Lung microvascular endothelial cell (primary cell): ENCODE data around the gene TTLL11. TPM values are rescaled to one million over a fixed set of nuclear protein-coding genes. Genes with fewer than 3 reads are reported as not detected.

ENCODE experiments used
- DNase-seq, 2 donors: peaks; one replicate each; pipeline versions ENCODE4 v3.0.0 to v3.0.0-alpha.2; 2010; ENCODE audit warnings: low read depth in 2 of 2
- total RNA-seq: library from RNA; depleted of rRNA; stranded (reverse); fragments of >200 nt; gene quantifications from 2 replicates; pipeline ENCODE4 v1.2.1, GENCODE V29; 2014

Gene TTLL11
- total RNA-seq, 1 donor from 2014 or later: 3.0 TPM

DNA sequence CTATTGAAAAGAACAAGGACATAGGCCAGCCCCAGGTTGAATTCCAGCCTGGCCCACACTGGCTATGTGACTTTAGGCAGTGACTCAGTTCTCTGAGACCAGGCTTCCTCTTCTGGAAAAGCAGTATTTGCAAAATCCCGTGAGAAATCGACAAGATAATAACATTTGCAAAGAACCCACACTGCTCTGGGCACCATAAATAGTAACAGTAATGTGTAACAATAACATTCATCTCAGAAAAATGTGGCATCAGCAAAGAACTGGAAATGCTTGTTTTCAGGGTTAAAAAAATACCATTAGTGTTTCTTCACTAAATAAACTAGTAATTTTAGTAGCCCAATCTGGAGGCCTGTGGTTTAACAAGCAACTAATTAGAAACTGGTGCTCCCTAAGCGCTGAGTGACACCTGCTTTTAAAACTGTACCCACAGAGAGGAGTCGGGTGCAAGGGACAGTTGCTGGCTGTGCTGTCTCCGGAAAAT is 148.4 kb downstream of the TTLL11 start:
- DNase-seq: peak in 1 of 2 donors; percentile 34

GRCh38 chr9:121943463-121943862 is 149.6 kb downstream of the TTLL11 start:
- DNase-seq: no peak

- no peak for DNase-seq
Observed at GRCh38 chr9:121942866-121943382, 150.2 kb downstream of the TTLL11 start.

GRCh38 chr9:121942313-121942712 is 150.8 kb downstream of the TTLL11 start:
- DNase-seq: no peak

DNA sequence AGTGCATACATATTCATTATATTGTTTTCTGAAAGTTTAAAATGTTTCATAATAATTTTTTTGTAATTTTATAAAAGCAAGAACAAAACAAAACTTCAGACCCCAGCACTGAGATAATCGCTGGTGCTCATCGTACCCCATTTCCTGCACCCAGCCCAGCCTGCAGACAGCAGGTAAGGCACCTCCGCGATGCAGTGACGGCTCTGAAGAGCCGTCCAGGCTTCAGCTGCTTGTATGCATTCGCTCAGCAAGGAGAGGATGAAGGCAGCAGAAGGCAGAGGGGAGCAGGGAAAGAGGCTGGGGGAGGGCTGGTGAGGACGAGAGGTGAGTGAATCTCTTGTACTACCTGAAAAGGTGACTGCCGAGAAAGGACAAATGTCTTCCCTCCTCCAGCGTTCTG is 153.5 kb downstream of the TTLL11 start:
- DNase-seq: no peak

GRCh38 chr9:121938621-121939020 is 154.5 kb downstream of the TTLL11 start:
- no peak for DNase-seq

DNA sequence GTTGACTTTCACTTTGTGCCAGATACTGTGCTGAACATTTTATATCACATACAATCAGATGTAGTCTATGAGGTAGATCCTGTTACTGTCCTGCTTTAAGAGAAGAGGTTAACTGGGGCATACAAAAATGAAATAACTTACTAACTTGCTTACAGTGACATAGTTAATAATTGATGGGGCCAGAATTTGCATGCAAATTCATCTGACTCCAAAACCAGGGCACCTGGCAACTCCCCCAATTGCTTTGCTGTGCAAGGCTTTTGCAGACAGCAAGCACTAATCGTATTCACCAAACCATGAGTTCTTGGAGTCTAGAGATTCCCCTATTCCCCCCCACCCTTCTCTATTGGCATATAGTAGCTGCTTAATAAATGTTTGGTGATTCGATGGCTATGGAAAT is 155.9 kb downstream of the TTLL11 start:
- DNase-seq: no peak

GRCh38 chr9:121935739-121936138 is 157.4 kb downstream of the TTLL11 start:
- DNase-seq: no peak

GRCh38 chr9:121930956-121931355 is 162.2 kb downstream of the TTLL11 start:
- no peak for DNase-seq

- DNase-seq: peak in 1 of 2 donors; percentile 45
Observed at GRCh38 chr9:121929893-121930875, 162.9 kb downstream of the TTLL11 start.

GRCh38 chr9:121927636-121928035 is 165.5 kb downstream of the TTLL11 start:
- no peak for DNase-seq

DNA sequence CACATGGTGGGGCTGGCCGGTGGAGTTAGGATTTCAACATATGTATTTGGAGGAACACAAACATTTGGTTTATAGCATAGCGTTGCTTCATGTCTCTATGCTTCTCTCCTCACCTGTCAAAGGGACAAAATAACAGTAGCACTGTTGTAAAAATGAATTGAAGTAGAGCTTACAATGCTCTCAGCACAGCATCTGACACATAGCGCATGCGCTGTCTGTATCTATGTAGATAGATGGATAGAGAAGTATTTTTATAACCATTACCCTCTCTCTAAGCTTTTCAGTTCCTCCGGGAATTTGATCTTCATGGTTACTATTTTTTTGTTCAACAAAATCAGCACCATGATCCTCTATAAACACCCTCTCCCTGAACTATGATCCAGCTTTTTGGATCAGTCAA is 166.0 kb downstream of the TTLL11 start:
- no peak for DNase-seq

DNA sequence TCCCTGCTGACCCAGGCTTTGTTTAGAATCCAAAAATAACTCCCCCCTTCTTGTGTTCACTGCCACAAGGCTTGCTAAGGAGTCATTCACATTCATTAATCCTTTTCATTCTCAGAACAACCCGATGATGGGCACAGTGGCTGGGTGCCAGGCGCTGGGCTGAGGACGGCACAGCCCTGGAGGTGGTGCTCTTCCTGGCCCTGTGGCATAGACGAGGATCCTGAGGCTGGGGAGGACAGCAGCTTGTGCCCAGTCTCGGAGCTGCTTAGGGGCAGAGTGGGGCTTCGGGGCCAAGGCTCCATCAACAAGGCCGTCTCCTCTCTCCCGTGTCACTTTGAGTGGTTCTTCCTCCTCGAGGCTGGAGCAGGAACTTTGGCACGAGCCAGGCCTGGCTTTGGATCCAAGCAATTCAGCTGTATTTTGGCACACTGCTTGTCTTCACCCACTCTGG is 166.7 kb downstream of the TTLL11 start:
- DNase-seq: no peak

DNA sequence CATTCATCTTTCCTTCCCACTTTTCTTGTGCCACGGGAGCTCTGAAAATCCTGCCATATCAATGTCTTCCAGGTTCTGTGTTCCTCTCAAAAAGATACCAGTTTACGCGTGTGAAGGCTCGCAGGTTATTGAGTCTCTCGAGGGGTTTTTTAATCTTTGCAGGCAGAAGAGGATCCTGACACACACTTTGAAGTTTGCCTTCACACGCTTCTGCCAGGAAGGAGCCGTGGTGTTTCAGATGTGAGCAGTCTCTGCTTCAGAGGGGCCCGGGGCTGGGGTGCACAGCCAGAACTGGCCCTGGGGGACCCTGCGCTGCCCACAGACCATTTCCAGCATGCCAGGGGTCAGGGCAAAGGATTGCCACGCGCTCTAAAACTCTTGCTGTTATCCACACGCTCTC is 167.2 kb downstream of the TTLL11 start:
- no peak for DNase-seq

- no peak for DNase-seq
Observed at GRCh38 chr9:121924700-121925099, 168.4 kb downstream of the TTLL11 start.

DNA sequence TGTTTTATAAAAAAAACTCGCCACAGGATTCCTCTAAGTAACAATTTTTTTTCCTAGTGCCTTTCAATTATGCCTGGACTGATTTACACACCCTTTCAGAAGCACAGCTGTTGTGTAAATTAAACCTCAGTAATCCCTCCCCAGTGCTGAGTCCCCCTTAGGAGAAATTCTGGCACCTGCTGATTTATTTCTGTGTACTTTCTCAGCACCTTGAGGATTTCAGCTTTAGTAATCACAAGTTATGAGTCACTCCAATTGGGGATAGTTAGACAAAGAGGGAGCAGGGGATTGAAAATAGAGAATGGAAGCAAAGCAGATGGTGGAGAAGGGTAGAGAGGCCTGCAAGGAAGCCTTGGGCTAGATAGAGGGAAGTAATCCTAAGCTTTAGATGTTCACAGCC is 171.7 kb downstream of the TTLL11 start:
- no peak for DNase-seq

- no peak for DNase-seq
Observed at GRCh38 chr9:121917375-121918335, 175.5 kb downstream of the TTLL11 start.

GRCh38 chr9:121915304-121915625 is 177.8 kb downstream of the TTLL11 start:
- no peak for DNase-seq

DNA sequence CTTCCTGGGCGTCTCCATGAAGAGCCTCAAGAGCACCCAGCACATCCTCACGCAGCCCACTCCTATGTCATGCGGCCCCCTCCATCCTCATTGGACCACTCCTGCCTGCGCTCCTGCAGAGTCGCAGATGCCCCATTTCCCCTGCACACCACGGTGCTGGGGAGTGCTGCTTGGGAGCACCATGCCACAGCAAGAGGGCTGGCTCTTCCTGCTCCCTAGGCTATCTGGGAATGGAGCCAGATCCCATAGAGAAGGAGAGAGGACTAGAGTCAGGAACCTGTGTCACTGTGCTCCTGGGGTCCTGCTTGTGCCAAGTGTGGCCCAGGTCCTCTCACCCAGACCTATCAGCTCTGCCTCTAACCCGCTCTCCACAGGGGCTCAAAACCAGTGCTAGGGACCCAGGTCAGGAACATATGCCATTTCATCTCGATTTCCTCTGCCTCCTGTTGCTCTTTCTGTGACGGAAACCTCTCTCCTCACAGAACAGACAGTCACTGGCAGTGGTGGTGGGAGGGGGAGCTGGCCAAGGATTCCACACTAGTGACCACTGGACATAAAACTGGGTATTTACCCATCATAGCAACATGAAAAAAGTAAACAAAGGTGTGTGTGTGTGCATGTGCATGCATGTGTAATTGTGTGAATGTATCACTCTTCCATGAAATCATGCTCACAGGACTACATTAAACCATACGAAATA is 178.4 kb downstream of the TTLL11 start:
- peak in 1 of 2 donors; percentile 36 for DNase-seq

- no peak for DNase-seq
Observed at GRCh38 chr9:121914017-121914595, 179.0 kb downstream of the TTLL11 start.
